Keratinocyte (primary cell): ENCODE measurements around the gene RAB30.

Source experiments
- EZH2 ChIP-seq: IDR thresholded peaks from one replicate; pipeline ENCODE4 v1.6.1; 2012; ENCODE audit warnings: inconsistent platforms, mild to moderate bottlenecking, low read length, moderate library complexity
- TF ChIP-seq, protein P1 (sequence below), 3 experiments: IDR thresholded peaks in 1 of 3; conservative IDR thresholded peaks in 1 of 3; optimal IDR thresholded peaks in 1 of 3; 2 replicates in 2 of 3; 3 replicates in 1 of 3; pipeline versions ENCODE3 to v1.5.1; 2011; ENCODE audit warnings: low read length in 3 of 3, mild to moderate bottlenecking in 3 of 3, moderate library complexity in 2 of 3, control low read depth in 1 of 3, inconsistent platforms in 1 of 3; ENCODE audit not compliant: insufficient read depth in 2 of 3; ENCODE audit errors: extremely low read depth in 1 of 3

- no peak for TF ChIP-seq EZH2
- TF ChIP-seq, protein P1, sequence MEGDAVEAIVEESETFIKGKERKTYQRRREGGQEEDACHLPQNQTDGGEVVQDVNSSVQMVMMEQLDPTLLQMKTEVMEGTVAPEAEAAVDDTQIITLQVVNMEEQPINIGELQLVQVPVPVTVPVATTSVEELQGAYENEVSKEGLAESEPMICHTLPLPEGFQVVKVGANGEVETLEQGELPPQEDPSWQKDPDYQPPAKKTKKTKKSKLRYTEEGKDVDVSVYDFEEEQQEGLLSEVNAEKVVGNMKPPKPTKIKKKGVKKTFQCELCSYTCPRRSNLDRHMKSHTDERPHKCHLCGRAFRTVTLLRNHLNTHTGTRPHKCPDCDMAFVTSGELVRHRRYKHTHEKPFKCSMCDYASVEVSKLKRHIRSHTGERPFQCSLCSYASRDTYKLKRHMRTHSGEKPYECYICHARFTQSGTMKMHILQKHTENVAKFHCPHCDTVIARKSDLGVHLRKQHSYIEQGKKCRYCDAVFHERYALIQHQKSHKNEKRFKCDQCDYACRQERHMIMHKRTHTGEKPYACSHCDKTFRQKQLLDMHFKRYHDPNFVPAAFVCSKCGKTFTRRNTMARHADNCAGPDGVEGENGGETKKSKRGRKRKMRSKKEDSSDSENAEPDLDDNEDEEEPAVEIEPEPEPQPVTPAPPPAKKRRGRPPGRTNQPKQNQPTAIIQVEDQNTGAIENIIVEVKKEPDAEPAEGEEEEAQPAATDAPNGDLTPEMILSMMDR (optimal IDR thresholded peaks at IDR 0.05 in 1 of 3, IDR thresholded peaks at IDR 0.05 in 1 of 3, conservative IDR thresholded peaks at IDR 0.05 in 1 of 3; ENCODE audit: extremely low read depth in 1 of 3, insufficient read depth in 2 of 3, low read length in 3 of 3) = no peak
Measured at GRCh38 chr11:82986446-82986845, 85.3 kb downstream of the RAB30 start.
